ENCODE results near the gene ERAS.

DNA sequence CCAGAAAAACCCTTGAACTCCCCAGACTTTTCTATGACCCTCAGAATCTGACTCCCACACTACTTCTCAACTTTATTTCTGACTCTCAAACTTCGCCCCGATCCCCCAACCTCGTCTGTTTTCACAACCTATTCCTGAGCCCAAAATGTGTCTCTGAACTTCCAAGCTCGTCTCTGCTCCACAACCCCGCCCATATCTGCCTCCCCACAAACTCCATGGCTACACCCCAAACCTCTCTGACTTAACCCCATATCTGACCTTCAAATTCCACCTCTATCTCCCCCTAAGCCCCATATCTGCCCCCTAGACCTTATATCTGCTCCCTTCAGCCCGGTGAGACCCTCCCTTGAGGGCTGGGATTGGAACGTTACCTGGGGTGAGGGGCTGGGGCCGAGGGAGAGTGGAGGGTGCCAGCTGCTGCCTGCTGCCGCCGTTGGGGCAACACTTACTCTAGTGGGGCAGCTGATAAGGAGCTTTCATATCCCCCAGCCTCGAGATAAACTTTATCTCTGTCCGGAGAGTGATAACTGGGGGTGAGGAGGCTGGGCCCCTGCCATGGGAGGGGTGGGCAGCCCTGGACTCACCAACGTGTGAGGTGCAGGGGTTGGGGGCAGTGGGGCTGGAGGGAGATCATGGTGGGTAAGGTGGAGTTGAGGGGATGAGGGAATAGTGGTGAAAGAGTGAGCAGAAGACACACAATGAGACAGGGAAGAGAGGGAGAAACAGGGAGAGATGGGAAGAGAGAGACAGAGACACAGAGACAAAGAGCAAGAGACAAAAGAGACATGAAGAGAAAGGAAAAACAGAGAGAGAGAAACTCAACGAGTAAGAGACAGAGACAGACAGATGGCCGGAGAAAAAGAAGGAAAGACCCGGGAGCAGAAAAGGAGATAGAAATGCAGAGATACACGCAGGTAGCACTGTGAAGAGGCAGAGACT lies 38.5 kb upstream of the ERAS start:
- TF ChIP-seq, protein P1, sequence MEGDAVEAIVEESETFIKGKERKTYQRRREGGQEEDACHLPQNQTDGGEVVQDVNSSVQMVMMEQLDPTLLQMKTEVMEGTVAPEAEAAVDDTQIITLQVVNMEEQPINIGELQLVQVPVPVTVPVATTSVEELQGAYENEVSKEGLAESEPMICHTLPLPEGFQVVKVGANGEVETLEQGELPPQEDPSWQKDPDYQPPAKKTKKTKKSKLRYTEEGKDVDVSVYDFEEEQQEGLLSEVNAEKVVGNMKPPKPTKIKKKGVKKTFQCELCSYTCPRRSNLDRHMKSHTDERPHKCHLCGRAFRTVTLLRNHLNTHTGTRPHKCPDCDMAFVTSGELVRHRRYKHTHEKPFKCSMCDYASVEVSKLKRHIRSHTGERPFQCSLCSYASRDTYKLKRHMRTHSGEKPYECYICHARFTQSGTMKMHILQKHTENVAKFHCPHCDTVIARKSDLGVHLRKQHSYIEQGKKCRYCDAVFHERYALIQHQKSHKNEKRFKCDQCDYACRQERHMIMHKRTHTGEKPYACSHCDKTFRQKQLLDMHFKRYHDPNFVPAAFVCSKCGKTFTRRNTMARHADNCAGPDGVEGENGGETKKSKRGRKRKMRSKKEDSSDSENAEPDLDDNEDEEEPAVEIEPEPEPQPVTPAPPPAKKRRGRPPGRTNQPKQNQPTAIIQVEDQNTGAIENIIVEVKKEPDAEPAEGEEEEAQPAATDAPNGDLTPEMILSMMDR (IDR thresholded peaks at IDR 0.05; ENCODE audit: borderline replicate concordance, extremely low read depth, low read length, poor library complexity, severe bottlenecking): no peak
- TF ChIP-seq EZH2 (IDR thresholded peaks at IDR 0.05; ENCODE audit: borderline replicate concordance, low read depth, low read length, severe bottlenecking): no peak
